ENCODE measurements around the gene CPXM1.
A peak's percentile ranks its signal among the peaks of the same experiment; 100 is the strongest.

Gene CPXM1

DNA sequence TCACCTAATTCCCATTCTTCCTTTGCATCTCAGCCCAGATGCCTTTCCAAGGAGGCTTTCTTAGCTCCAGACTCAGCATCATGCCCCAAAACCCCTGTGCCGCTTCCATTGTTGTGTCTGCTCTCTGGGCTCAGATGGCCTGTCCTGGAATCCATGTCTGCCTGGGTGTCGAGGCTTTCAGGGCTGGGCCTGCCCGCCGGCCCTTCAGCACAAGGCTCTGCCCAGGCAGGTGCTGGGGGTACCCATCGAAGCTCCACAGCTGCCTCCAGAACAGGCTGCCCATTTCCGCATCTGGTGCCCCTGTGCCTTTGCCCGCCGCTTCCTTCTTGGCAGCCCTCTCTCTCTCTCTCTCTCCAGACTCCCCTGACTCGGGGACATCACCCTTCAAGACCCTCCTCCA lies 1.2 kb downstream of the CPXM1 start:
- Histone ChIP-seq H3K9me3 (ENCODE audit: insufficient read depth, low read depth, low read length) (no peaks in the 10 kb centered on the region), H3K36me3 (ENCODE audit: insufficient read depth, low read length) (peaks cover 43% of the 10 kb centered on the region), H3K4me1 (ENCODE audit: insufficient read depth, low read length) (peaks cover 13% of the 10 kb centered on the region; the same call in 1 of the 2 replicates), H3K9ac (ENCODE audit: low read depth, low read length) (peak overlapping the region; percentile 82), H3K27ac (ENCODE audit: low read depth, low read length) (0 out of 2 replicates have a peak overlapping the region, but pooled peaks have one; percentile 2), H3K27me3 (ENCODE audit: insufficient read depth, low read length) (peaks cover 40% of the 10 kb centered on the region), H3K4me3 (ENCODE audit: low read length) (peak overlapping the region; percentile 88)
- 40% methylated on average over 9 of the region's 9 CpGs for WGBS

DNA sequence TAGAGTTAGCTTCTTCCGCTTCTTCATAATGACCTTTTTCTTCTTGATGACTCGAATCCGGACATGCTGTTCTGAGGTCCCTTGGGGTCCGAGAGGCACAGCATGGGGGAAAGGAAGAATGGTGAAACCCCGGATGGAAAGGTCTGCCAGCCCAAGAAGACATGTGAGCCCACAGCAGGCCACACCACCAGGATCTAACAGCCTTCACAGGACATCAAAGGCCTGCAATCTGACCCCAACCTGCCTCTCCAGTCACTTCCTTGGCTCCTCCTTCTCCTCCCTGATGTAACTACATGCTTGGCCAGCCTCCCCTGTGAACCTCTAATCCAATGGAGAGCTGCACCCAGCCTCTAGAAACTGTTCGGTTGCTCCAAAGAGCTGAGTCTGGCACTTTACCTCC lies 1.6 kb downstream of the CPXM1 start:
- Histone ChIP-seq H3K9me3 (ENCODE audit: insufficient read depth, low read depth, low read length) (no peaks in the 10 kb centered on the region), H3K36me3 (ENCODE audit: insufficient read depth, low read length) (peaks cover 48% of the 10 kb centered on the region), H3K4me1 (ENCODE audit: insufficient read depth, low read length) (peaks cover 13% of the 10 kb centered on the region; the same call in 1 of the 2 replicates), H3K27me3 (ENCODE audit: insufficient read depth, low read length) (peaks cover 35% of the 10 kb centered on the region), H3K4me3 (ENCODE audit: low read length) (peak overlapping the region; percentile 88), H3K27ac (ENCODE audit: low read depth, low read length) (no peak overlapping the region), H3K9ac (ENCODE audit: low read depth, low read length) (peak overlapping the region; percentile 82; the same call in 1 of the 2 replicates)
- 58% methylated on average over 6 of the region's 6 CpGs for WGBS

DNA sequence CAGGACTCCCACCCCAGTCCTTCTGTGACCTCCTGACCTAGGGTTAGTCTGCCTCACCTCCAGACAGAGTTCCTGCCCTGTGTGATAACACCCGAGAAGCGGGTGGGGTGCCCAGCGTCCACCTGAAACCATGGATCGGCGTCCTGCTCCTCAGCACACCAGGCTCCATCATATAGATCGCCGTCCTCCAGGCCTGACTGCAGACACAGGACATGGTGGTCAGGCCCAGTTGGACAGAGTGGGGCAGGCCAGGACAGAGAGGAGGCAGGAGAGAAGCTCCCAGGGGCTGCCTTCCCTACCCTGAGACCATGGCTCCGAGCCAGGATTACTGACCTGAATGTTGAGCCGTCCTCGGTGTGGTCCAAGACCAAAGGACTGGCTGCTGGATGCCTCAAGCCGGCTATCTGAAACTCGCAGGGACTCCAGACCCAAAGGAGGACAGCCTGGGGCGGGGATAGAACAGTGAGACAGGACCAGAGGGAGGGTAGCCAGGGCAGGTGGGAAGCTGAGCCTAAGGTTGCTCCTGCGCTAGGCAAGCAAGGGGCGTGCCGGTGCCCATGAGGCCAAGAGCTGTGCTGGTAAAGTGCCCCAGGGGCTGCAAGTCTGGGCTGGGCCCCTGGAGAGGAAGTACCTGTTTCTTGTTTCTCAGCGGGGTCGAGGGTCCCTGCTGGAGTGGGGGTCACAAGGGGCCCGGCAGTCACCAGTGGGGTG lies 2.2 kb downstream of the CPXM1 start:
- H3K9ac ChIP-seq (ENCODE audit: low read depth, low read length): no peak overlapping the region
- peaks cover 30% of the 10 kb centered on the region for H3K27me3 ChIP-seq (ENCODE audit: insufficient read depth, low read length)
- H3K4me1 ChIP-seq (ENCODE audit: insufficient read depth, low read length): peaks cover 13% of the 10 kb centered on the region; the same call in 1 of the 2 replicates
- no peak overlapping the region for H3K27ac ChIP-seq (ENCODE audit: low read depth, low read length)
- no peaks in the 10 kb centered on the region for H3K9me3 ChIP-seq (ENCODE audit: insufficient read depth, low read depth, low read length)
- WGBS: 90% methylated on average over 19 of the region's 19 CpGs
- peaks cover 51% of the 10 kb centered on the region for H3K36me3 ChIP-seq (ENCODE audit: insufficient read depth, low read length)
- no peak overlapping the region for H3K4me3 ChIP-seq (ENCODE audit: low read length)

DNA sequence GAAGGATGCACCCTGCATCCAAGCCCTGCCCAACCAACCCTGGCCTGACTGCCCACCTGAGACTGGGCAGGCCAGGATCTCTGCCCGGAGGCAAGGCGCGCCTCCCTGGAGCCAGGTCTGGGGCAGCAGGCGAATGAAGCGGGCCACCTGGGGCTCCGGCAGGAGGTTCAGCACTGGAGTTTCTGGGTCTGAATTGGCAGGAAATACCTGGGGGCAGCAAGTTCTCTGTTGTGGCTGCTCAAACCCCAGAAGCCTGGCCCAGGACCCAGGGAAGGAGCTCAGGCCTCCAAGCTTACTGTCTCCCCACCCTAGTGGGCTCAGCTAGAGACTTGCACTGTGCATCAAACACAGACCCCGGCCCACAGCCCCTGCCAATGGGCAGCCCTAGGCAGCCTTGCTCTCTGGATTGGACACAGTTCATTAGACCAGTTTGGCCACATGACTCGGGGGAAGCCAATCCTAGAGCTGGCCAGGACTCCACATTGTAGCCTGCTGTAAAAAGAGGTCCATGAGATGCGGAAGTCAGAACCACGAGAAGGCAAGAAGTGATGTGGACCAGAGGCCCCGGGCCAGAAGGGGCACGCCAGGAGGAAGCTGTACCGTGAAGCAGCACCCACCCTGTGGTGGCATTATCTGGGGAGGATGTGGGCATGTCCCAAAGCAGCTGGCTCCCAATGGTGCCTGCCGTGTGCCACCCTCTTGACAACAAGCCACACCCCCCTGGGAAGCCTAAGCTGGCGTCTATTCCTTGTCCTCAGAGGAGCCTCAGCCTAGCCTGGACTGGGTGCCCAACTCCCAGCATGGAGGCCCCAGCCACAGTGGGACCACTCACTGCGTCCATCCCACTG lies 3.1 kb downstream of the CPXM1 start:
- H3K4me3 ChIP-seq (ENCODE audit: low read length): no peak overlapping the region
- H3K4me1 ChIP-seq (ENCODE audit: insufficient read depth, low read length): peaks cover 13% of the 10 kb centered on the region; the same call in 1 of the 2 replicates
- H3K27ac ChIP-seq (ENCODE audit: low read depth, low read length): no peak overlapping the region
- no peaks in the 10 kb centered on the region for H3K9me3 ChIP-seq (ENCODE audit: insufficient read depth, low read depth, low read length)
- no peak overlapping the region for H3K9ac ChIP-seq (ENCODE audit: low read depth, low read length)
- H3K27me3 ChIP-seq (ENCODE audit: insufficient read depth, low read length): peaks cover 21% of the 10 kb centered on the region
- 87% methylated on average over 16 of the region's 16 CpGs for WGBS
- H3K36me3 ChIP-seq (ENCODE audit: insufficient read depth, low read length): peaks cover 51% of the 10 kb centered on the region

DNA sequence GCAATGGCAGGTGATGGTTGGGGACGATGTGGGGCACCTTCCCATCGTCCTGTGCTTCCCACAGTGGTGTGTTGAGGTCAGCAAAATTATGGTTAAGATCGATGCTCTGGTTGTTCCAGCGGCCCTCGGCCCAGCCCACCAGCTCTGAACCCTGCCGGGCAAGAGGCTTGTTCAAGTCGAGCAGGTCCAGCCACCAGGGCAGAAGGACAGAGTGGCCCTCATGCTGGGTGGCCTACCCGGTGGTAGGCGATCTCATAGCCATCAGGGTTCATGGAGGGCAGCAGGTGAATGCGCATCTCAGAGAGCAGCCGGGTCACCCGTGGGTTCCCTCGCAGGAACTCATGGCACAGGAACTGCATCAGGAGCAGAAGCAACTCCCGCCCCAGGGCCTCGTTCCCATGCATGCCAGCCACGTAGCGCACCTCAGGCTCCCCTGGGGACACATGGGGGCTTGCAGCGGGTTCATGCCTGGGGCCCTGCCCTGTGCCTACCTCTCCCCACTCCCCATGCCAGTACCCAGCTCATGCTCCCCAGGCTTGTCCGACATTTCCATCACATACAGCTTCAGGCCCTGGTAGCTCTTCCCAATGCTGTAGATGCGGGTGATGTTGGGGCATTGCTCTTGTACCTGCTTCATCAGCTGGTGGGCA lies 4.3 kb downstream of the CPXM1 start:
- Histone ChIP-seq H3K27me3 (ENCODE audit: insufficient read depth, low read length) (peaks cover 8% of the 10 kb centered on the region), H3K9me3 (ENCODE audit: insufficient read depth, low read depth, low read length) (no peaks in the 10 kb centered on the region), H3K4me3 (ENCODE audit: low read length) (no peak overlapping the region), H3K27ac (ENCODE audit: low read depth, low read length) (no peak overlapping the region), H3K4me1 (ENCODE audit: insufficient read depth, low read length) (peaks cover 9% of the 10 kb centered on the region; the same call in 1 of the 2 replicates), H3K9ac (ENCODE audit: low read depth, low read length) (no peak overlapping the region), H3K36me3 (ENCODE audit: insufficient read depth, low read length) (peaks cover 51% of the 10 kb centered on the region)
- whole genome bisulfite sequencing: 95% methylated on average over 20 of the region's 20 CpGs

GRCh38 chr20:2795451-2795850 lies 5.0 kb downstream of the CPXM1 start:
- Histone ChIP-seq H3K4me1 (ENCODE audit: insufficient read depth, low read length) (peaks cover 8% of the 10 kb centered on the region; the same call in 1 of the 2 replicates), H3K27ac (ENCODE audit: low read depth, low read length) (no peak overlapping the region), H3K27me3 (ENCODE audit: insufficient read depth, low read length) (peaks cover 4% of the 10 kb centered on the region; the same call in 1 of the 2 replicates), H3K36me3 (ENCODE audit: insufficient read depth, low read length) (peaks cover 51% of the 10 kb centered on the region), H3K4me3 (ENCODE audit: low read length) (no peak overlapping the region), H3K9me3 (ENCODE audit: insufficient read depth, low read depth, low read length) (no peaks in the 10 kb centered on the region), H3K9ac (ENCODE audit: low read depth, low read length) (no peak overlapping the region)
- 95% methylated on average over 24 of the region's 24 CpGs for WGBS

- no peak overlapping the region for H3K9ac ChIP-seq (ENCODE audit: low read depth, low read length)
- no peaks in the 10 kb centered on the region for H3K9me3 ChIP-seq (ENCODE audit: insufficient read depth, low read depth, low read length)
- H3K27ac ChIP-seq (ENCODE audit: low read depth, low read length): no peak overlapping the region
- H3K36me3 ChIP-seq (ENCODE audit: insufficient read depth, low read length): peaks cover 51% of the 10 kb centered on the region
- H3K4me1 ChIP-seq (ENCODE audit: insufficient read depth, low read length): peaks cover 8% of the 10 kb centered on the region; the same call in 1 of the 2 replicates
- H3K27me3 ChIP-seq (ENCODE audit: insufficient read depth, low read length): peaks cover under 1% of the 10 kb centered on the region; the same call in 1 of the 2 replicates
- WGBS: 95% methylated on average over 11 of the region's 11 CpGs
- H3K4me3 ChIP-seq (ENCODE audit: low read length): no peak overlapping the region
Measured at GRCh38 chr20:2794866-2795447, 5.5 kb downstream of the CPXM1 start.

- WGBS: 95% methylated on average over 23 of the region's 23 CpGs
- H3K36me3 ChIP-seq (ENCODE audit: insufficient read depth, low read length): peaks cover 51% of the 10 kb centered on the region
Measured at GRCh38 chr20:2794202-2794748, 6.2 kb downstream of the CPXM1 start.

GRCh38 chr20:2793471-2793870 lies 7.0 kb downstream of the CPXM1 start:
- no peaks in the 10 kb centered on the region for H3K9me3 ChIP-seq (ENCODE audit: insufficient read depth, low read depth, low read length)
- no peak overlapping the region for H3K4me3 ChIP-seq (ENCODE audit: low read length)
- no peak overlapping the region for H3K9ac ChIP-seq (ENCODE audit: low read depth, low read length)
- no peak overlapping the region for H3K27ac ChIP-seq (ENCODE audit: low read depth, low read length)
- peaks cover 49% of the 10 kb centered on the region for H3K36me3 ChIP-seq (ENCODE audit: insufficient read depth, low read length)
- WGBS: 92% methylated on average over 6 of the region's 6 CpGs
- H3K4me1 ChIP-seq (ENCODE audit: insufficient read depth, low read length): no peaks in the 10 kb centered on the region
- no peaks in the 10 kb centered on the region for H3K27me3 ChIP-seq (ENCODE audit: insufficient read depth, low read length)

More at GRCh38 chr20:2794202-2794748, 6.2 kb downstream of the CPXM1 start:
- Histone ChIP-seq H3K9me3 (ENCODE audit: insufficient read depth, low read depth, low read length) (no peaks in the 10 kb centered on the region), H3K9ac (ENCODE audit: low read depth, low read length) (no peak overlapping the region), H3K27me3 (ENCODE audit: insufficient read depth, low read length) (no peaks in the 10 kb centered on the region; the same call in 1 of the 2 replicates), H3K4me3 (ENCODE audit: low read length) (no peak overlapping the region), H3K27ac (ENCODE audit: low read depth, low read length) (no peak overlapping the region), H3K4me1 (ENCODE audit: insufficient read depth, low read length) (peaks cover 3% of the 10 kb centered on the region; the same call in 1 of the 2 replicates)

GRCh38 chr20:2783908-2784566 lies 16.4 kb downstream of the CPXM1 start:
- no peaks in the 10 kb centered on the region for H3K4me1 ChIP-seq (ENCODE audit: insufficient read depth, low read length)
- WGBS: 94% methylated on average over 6 of the region's 6 CpGs
- H3K9me3 ChIP-seq (ENCODE audit: insufficient read depth, low read depth, low read length): no peaks in the 10 kb centered on the region
- peaks cover 9% of the 10 kb centered on the region for H3K27me3 ChIP-seq (ENCODE audit: insufficient read depth, low read length)
- no peaks in the 10 kb centered on the region for H3K36me3 ChIP-seq (ENCODE audit: insufficient read depth, low read length)
- no peak overlapping the region for H3K27ac ChIP-seq (ENCODE audit: low read depth, low read length)
- no peak overlapping the region for H3K9ac ChIP-seq (ENCODE audit: low read depth, low read length)
- no peak overlapping the region for H3K4me3 ChIP-seq (ENCODE audit: low read length)
